Heart left ventricle (tissue), 16 donors: ENCODE data around the gene UNKL. TPM values are rescaled to one million over a fixed set of nuclear protein-coding genes. Genes with fewer than 3 reads are reported as not detected.

Experiments
- ATAC-seq, 4 donors: fragments of 200-7000 bp; cut with Tn5 transposase; one replicate each; pipeline ENCODE4 v1.9.1; 2020 to 2022; ENCODE audit warnings: moderate library complexity in 4 of 4, mild to moderate bottlenecking in 3 of 4, moderate number of reproducible peaks in 1 of 4
- DNase-seq, 5 donors: peaks; one replicate each; pipeline ENCODE4 v3.0.0-alpha.2; 2020
- H3K27ac ChIP-seq, 12 donors: fragments of 200-600 bp; sonication (generic) in 4 of 12; one replicate each; pipeline versions ENCODE4 v1.5.0 to v1.8.0; 2016 to 2022; ENCODE audit warnings: mild to moderate bottlenecking in 2 of 12
- H3K27me3 ChIP-seq, 9 donors: fragments of 200-600 bp; sonication (generic) in 2 of 9; one replicate each; pipeline versions ENCODE4 v1.5.1 to v1.8.0; 2016 to 2022; ENCODE audit warnings: mild to moderate bottlenecking in 3 of 9
- H3K36me3 ChIP-seq, 9 donors: fragments of 200-600 bp; sonication (generic) in 2 of 9; one replicate each; pipeline versions ENCODE4 v1.5.0 to v1.8.0; 2018 to 2022; ENCODE audit warnings: mild to moderate bottlenecking in 2 of 9
- H3K4me1 ChIP-seq, 12 donors: fragments of 200-600 bp; sonication (generic) in 4 of 12; one replicate each; pipeline versions ENCODE4 v1.5.0 to v1.8.0; 2016 to 2022; ENCODE audit warnings: mild to moderate bottlenecking in 3 of 12
- H3K4me3 ChIP-seq, 12 donors: fragments of 200-600 bp; sonication (generic) in 4 of 12; one replicate each; pipeline versions ENCODE4 v1.5.0 to v1.8.0; 2017 to 2022; ENCODE audit warnings: mild to moderate bottlenecking in 9 of 12, moderate library complexity in 4 of 12
- H3K9me3 ChIP-seq, 12 donors: fragments of 200-600 bp; sonication (generic) in 4 of 12; one replicate each; pipeline versions ENCODE4 v1.5.0 to v1.8.0; 2016 to 2022; ENCODE audit warnings: mild to moderate bottlenecking in 1 of 12
- CTCF ChIP-seq, 12 donors: fragments of 200-600 bp; sonication (generic) in 4 of 12; IDR thresholded peaks; one replicate each; pipeline versions ENCODE4 v1.5.0 to v1.8.0; 2018 to 2022; ENCODE audit warnings: antibody characterized with exemption in 12 of 12, mild to moderate bottlenecking in 5 of 12
- POLR2A ChIP-seq, 2 donors: fragments of 450-650 bp; IDR thresholded peaks; one replicate each; pipeline ENCODE4 v1.6.1; 2017; ENCODE audit warnings: antibody characterized with exemption in 2 of 2, mild to moderate bottlenecking in 2 of 2, moderate library complexity in 2 of 2
- whole genome bisulfite sequencing, 4 donors: extraction: QIAGEN DNeasy Blood & Tissue Kit in 2 of 4; methylation state at CpG; one replicate each; pipeline versions ENCODE4 v1.1.5 to v1.1.7; 2013 to 2018; 5-methylcytosine and 5-hydroxymethylcytosine counted together
- intact Hi-C, 10 donors: fragments of 100-400 bp; cut with DNase I; formaldehyde crosslinking; loops; one replicate each; pipeline versions ENCODE4 v1.11.1 to v1.14.2; 2022
- polyA plus RNA-seq, 2 donors: library from polyadenylated mRNA; stranded (reverse); fragments of 200-250 nt; gene quantifications; one replicate each; pipeline ENCODE4 v1.2.3, GENCODE V29; 2013
- total RNA-seq, 9 donors: library from RNA; depleted of rRNA in 2 of 9; stranded (reverse); fragments of >200 nt in 2 of 9; fragmentation: NEBNext Ultra II Directional in 3 of 9; extraction: Animal tissue kit (Norgen Biotek cat#: 25700) in 3 of 9; gene quantifications; one replicate each; pipeline versions ENCODE4 v1.1.0 to v1.2.4, GENCODE V29; 2016 to 2023
- donor health status: ischemic (EF 13 %, LVEDD 7.1; RV severe dilation, severe dysfunction).
- donor health status: healthy with polysubstance abuse.
- donor health status: DM: no; HTN: yes; CAD: no.
- donor health status: DM: no; HTN: no; CAD: no.
- donor health status: ischemic (EF 25% LVEDD 6.9; RV normal size, moderate dysfunction).
- donor health status: ischemic (EF 25% LVEDD 5.7; RV mildly dilated, moderate dysfunction).
- donor health status: healthy.
- donor health status: DM: yes; HTN: yes; CAD: no.
- donor health status: ischemic (EF 35%, LVEDD 5.7; RV mildly dilated, moderate dysfunction).
- donor health status: nonischemic (EF 11% LVEDD 7.7; RV severe dilation, severe dysfunction).
- donor health status: DM: yes; HTN: yes; CAD: no.
- donor health status: PGD.
- donor health status: ischemic (EF 29% LVEDD 5.4; RV normal size, mild dysfunction).
- donor health status: nonischemic (EF 23%, LVEDD 6.1; RV moderate dilation, normal function).

UNKL gene
- total and polyA plus RNA-seq, 11 donors = 4.3 to 18.3 (median 9.2) TPM

GRCh38 chr16:1449201-1449788 lies 34.8 kb upstream of the UNKL start:
- ATAC-seq (no peak), DNase-seq (no peak)
- Histone ChIP-seq H3K4me3 (no peak overlapping the region), H3K36me3 (peaks cover 0 to 91% (median 72%) of the 10 kb centered on the region in 9 donors), H3K9me3 (no peaks in the 10 kb centered on the region), H3K27ac (no peak overlapping the region), H3K4me1 (no peaks in the 10 kb centered on the region), H3K27me3 (no peaks in the 10 kb centered on the region)
- intact Hi-C loops = no loop called here
- 94 to 96% (median 95%) methylated on average over 22 to 25 of the region's 25 CpGs for WGBS, 4 donors
- TF ChIP-seq POLR2A (IDR thresholded peaks at IDR 0.05) (no peak), CTCF (IDR thresholded peaks at IDR 0.05) (no peak)

DNA sequence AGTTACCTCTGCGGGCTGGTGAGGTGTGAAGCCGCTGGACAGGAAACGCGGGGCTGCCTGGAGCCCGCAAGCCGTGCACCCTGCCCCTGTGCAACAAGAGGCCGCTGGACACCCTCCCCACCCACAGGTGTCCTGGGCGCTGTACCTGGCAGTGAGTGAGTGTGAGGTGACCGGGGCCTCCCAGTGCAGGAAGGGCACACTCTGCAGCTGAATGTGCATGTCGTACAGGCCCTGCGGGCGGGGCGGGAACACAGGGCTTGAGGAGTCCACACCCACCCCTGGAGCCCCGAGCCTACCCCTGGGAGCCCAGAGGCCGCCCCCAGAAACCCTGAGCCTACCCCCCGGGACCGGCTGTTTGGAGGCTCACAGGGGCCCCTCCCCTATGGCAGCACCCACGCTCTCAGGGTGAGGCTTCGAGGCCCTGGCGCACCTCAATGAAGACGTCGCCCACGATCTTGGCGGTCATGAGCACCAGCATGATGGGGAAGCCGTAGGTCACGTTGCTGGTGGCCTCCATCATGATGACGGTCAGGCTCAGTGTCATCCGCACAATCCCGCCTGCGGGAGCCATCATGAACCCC lies 34.1 kb upstream of the UNKL start:
- intact Hi-C loops = no loop called here
- H3K4me3 ChIP-seq = no peak overlapping the region
- DNase-seq = no peak
- no peaks in the 10 kb centered on the region for H3K9me3 ChIP-seq
- H3K27me3 ChIP-seq = no peaks in the 10 kb centered on the region
- TF ChIP-seq CTCF (IDR thresholded peaks at IDR 0.05) (no peak), POLR2A (IDR thresholded peaks at IDR 0.05) (no peak)
- peaks cover 0 to 85% (median 65%) of the 10 kb centered on the region in 9 donors for H3K36me3 ChIP-seq
- no peak for ATAC-seq
- no peaks in the 10 kb centered on the region for H3K4me1 ChIP-seq
- WGBS, 4 donors = 94 to 98% (median 95%) methylated on average over 15 to 30 of the region's 30 CpGs
- no peak overlapping the region for H3K27ac ChIP-seq

DNA sequence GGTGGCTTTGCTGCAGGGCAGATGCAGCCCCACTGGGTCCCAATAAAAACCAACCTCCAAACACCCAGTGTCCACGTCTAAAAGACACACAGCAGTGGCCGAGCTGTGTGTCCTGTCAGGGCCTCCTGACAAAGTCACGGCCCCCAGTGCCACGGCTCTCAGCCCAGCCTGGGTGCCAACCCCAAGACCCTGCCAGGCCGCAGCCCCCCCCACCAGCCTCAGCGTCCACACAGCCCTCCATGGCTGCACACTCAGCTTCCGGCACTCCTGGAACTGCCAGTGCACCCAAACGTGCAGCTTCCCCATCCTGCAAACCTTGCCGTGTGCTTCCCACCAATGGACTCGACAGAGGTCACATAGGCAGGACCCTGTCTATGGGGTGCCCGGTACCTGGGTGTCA lies 33.5 kb upstream of the UNKL start:
- WGBS, 4 donors = 94 to 97% (median 95%) methylated on average over 6 to 11 of the region's 11 CpGs
- H3K4me1 ChIP-seq = no peaks in the 10 kb centered on the region
- ATAC-seq = no peak

More for the DNA sequence above, 33.5 kb upstream of the UNKL start:
- Histone ChIP-seq H3K27ac (no peak overlapping the region), H3K36me3 (peaks cover 0 to 78% (median 59%) of the 10 kb centered on the region in 9 donors), H3K27me3 (no peaks in the 10 kb centered on the region), H3K9me3 (no peaks in the 10 kb centered on the region), H3K4me3 (no peak overlapping the region)
- DNase-seq = no peak
- intact Hi-C loops = no loop called here
- TF ChIP-seq CTCF (IDR thresholded peaks at IDR 0.05) (no peak), POLR2A (IDR thresholded peaks at IDR 0.05) (no peak)
